Activated T-cell treated with anti-CD3 and anti-CD28 coated beads, Interleukin-2, amount 50 U/mL, for 24 hours (primary cell): ENCODE results near the gene MBNL1.

ENCODE experiments used
- DNase-seq: peaks from one replicate; pipeline ENCODE4 v3.0.0-alpha.2; 2020
- H3K27ac Mint-ChIP-seq: 2 replicates; pipeline ENCODE4 v1.8.0; 2020; ENCODE audit warnings: mild to moderate bottlenecking, mixed read lengths
- H3K27me3 Mint-ChIP-seq: 2 replicates; pipeline ENCODE4 v1.8.0; 2020; ENCODE audit warnings: mixed read lengths
- H3K36me3 Mint-ChIP-seq: 2 replicates; pipeline ENCODE4 v1.8.0; 2020; ENCODE audit warnings: low read depth, mixed read lengths
- H3K4me1 Mint-ChIP-seq: 2 replicates; pipeline ENCODE4 v1.8.0; 2020; ENCODE audit warnings: low read depth, mixed read lengths
- H3K4me3 Mint-ChIP-seq: 2 replicates; pipeline ENCODE4 v1.8.0; 2020; ENCODE audit warnings: mild to moderate bottlenecking, moderate library complexity, mixed read lengths
- H3K9me3 Mint-ChIP-seq: 2 replicates; pipeline ENCODE4 v1.8.0; 2020; ENCODE audit warnings: mixed read lengths

Gene MBNL1

DNA sequence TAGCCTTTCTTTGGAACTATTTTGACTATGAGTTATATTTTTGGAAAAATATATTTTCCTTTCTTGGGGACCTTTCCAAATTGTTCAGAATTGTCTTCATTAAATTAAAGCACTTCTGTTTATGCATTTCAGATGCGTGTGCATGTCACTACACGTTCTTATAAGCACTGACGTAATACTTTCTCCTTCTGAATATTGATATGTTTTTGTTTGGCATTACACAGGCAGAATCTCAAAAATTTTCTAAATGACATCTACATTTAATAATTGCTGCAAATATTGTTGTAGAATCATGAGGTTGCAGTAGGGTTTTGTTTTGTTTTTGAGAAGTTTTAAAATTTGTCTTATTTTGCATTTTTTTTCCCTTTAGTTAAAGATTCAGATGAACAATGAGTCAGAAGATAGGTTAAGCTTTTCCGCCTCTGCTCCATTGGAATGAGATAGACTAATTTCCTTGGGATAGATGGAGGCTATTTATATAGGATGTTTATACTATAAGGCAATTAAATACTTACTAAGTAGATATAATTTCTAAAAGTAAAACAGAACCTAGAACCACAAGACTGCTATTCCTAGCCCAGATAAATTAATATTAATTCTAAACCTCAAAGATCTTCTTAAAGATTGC lies 110.8 kb downstream of the MBNL1 start:
- Mint-ChIP-seq H3K4me1 (peaks cover 84% of the 10 kb centered on the region), H3K27ac (no peak overlapping the region)

DNA sequence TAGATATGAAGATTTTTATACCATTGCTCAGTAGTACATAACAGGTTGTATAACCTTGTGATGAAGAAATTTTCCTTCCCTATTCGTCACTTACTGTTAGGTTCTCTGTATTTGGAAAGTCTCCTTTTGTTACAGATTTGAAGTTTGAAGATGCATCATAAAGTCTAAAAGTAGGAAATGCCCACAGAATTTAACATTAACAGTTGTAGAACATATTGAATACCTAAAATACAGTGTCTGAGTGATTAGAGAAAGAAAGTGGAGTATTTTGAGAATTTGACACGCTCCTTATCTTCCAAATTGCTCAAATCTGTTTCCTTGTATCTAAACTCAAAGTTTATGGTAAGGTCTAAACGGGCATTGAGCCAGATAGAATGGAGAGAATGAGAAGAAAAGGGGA lies 111.3 kb downstream of the MBNL1 start:
- peaks cover 83% of the 10 kb centered on the region for H3K4me1 Mint-ChIP-seq
- peaks cover 52% of the 10 kb centered on the region for H3K36me3 Mint-ChIP-seq

More for the DNA sequence above, 110.8 kb downstream of the MBNL1 start:
- peaks cover 55% of the 10 kb centered on the region for H3K36me3 Mint-ChIP-seq
- no peaks in the 10 kb centered on the region for H3K27me3 Mint-ChIP-seq
- no peak overlapping the region for H3K4me3 Mint-ChIP-seq
- H3K9me3 Mint-ChIP-seq = peaks cover 3% of the 10 kb centered on the region
- DNase-seq = no peak

DNA sequence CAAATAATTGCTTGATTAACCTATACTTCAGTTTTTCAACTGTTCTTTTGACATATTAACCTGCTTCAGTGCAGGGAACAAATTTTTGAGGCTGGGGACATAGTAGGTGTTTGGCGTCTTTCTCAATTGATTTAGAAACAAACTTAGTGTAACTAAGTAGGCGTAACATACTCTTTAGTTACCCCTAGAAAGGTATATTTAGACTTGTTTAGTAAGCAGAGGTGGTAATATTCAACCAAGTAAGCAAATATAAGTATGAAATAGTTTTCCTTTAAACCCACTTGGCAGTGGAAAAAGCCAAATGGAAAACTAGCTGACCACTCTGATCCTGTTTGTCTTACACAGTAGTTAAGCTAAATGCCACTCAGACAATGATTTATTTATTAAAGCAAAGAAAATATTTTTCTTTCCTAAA lies 113.2 kb downstream of the MBNL1 start:
- DNase-seq = no peak
- peaks cover 86% of the 10 kb centered on the region for H3K4me1 Mint-ChIP-seq
- H3K27ac Mint-ChIP-seq = peak overlapping the region; percentile 80
- no peaks in the 10 kb centered on the region for H3K27me3 Mint-ChIP-seq
- peak overlapping the region; percentile 44 for H3K4me3 Mint-ChIP-seq
- peaks cover 3% of the 10 kb centered on the region for H3K9me3 Mint-ChIP-seq
- H3K36me3 Mint-ChIP-seq = peaks cover 52% of the 10 kb centered on the region

More for the DNA sequence above, 111.3 kb downstream of the MBNL1 start:
- Mint-ChIP-seq H3K27ac (peak overlapping the region; percentile 80), H3K4me3 (no peak overlapping the region), H3K27me3 (no peaks in the 10 kb centered on the region), H3K9me3 (peaks cover 3% of the 10 kb centered on the region)
- DNase-seq = no peak

DNA sequence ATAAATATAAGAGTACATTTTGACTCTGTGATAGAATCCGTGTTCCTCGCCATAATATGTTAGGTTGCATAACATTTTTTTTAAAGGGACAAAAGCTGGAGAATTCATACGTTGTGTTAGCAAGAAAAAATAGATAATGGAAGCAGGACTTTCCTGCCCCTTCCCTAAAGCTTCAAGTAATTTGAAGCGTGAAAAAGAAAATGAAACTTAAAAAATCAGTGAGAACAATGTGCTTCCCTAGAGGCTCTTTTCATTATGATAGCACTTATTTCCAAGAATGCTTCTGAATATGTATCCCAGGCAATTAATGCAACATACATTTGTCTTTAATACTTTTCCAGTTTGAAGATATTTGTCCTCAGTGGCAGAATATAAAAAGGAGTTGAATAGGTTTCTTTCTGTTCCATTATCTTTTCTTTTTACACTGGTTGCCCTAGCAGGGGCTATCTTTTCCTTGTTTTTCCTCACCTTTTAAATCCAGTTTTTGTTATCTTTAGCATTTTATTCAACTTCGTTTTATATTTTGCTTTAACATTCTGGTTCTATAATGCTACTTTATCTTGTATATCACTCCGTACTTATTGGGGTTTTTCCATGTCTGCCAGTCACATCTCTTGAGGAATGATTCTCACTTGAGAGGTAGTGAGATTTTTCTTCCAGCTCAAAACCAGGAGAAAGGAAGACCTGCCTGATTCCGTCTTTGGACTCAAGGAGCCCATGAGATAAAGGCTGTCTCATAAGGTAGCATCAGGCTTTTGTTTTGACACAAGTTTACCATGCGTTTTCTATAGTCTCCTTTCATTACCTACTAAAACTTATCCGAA lies 113.8 kb downstream of the MBNL1 start:
- no peak for DNase-seq
- no peaks in the 10 kb centered on the region for H3K27me3 Mint-ChIP-seq
- peak overlapping the region; percentile 90 for H3K27ac Mint-ChIP-seq
- peak overlapping the region; percentile 56 for H3K4me3 Mint-ChIP-seq
- H3K4me1 Mint-ChIP-seq = peaks cover 85% of the 10 kb centered on the region
- H3K9me3 Mint-ChIP-seq = peaks cover 3% of the 10 kb centered on the region
- H3K36me3 Mint-ChIP-seq = peaks cover 51% of the 10 kb centered on the region

DNA sequence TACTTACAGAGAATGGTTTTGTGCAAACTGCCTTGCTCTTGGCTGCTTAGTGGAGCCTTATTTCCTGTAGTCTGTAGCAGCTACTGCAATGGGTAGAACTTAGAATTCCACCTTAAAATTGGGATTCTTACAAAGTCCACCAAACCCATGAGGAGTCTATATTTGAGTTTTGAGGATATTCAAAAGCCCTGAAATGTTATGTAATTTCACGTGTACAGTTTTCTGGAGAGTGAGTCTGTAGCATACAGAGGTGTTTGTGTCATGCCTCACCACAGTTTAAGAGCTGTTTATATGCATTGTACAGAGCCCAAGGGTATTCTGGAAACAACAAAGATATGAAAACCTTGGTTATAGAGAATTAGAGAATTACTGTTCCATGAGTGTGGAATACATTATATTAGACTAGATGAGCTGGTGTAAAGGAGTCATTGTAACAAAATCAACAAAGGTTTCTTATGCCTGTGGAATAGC lies 114.4 kb downstream of the MBNL1 start:
- Mint-ChIP-seq H3K4me1 (peaks cover 86% of the 10 kb centered on the region), H3K4me3 (no peak overlapping the region), H3K27ac (peak overlapping the region; percentile 90), H3K9me3 (no peaks in the 10 kb centered on the region), H3K27me3 (no peaks in the 10 kb centered on the region), H3K36me3 (peaks cover 48% of the 10 kb centered on the region)
- DNase-seq = no peak

DNA sequence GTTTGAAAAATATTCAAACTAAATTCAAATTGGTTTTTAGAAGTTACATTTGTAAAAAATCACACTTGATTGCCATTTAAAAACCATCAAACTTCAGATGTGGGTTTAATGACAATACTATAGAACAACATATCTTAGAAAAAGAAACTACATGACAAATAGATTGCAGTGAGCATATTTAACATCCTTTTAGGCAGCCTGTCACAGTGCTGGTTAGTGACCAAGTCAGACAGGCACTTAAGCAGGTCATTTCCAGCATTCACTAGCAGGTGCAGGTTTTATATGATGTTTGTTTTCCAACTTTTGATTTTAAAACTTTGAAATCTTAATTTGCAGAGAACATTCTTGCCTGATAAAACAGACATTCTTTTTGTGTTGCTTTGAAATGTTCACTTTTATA lies 115.7 kb downstream of the MBNL1 start:
- Mint-ChIP-seq H3K27me3 (no peaks in the 10 kb centered on the region), H3K36me3 (peaks cover 50% of the 10 kb centered on the region), H3K4me3 (no peak overlapping the region), H3K9me3 (no peaks in the 10 kb centered on the region), H3K4me1 (peaks cover 88% of the 10 kb centered on the region), H3K27ac (peak overlapping the region; percentile 63)
- DNase-seq = no peak

DNA sequence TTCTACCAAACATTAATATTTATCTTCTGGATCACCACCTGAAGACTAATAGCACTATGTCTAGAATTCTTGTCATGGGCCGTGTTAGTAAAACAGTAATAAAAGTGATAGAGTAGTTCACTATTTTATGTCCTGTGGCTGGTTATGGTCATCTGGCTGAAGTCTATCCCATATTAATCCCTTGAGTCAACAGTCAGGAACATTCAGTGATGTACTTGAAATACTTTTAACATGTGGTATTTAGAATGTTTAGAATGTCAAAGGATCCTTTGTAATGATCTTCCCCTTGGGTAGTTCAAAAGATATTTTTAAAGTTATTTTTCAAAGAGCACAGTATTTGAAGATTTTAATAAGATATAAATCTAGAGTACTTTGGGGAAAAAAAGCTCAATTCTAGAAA lies 117.0 kb downstream of the MBNL1 start:
- Mint-ChIP-seq H3K4me1 (peaks cover 81% of the 10 kb centered on the region), H3K4me3 (no peak overlapping the region), H3K27ac (peak overlapping the region; percentile 60), H3K27me3 (no peaks in the 10 kb centered on the region), H3K36me3 (peaks cover 47% of the 10 kb centered on the region), H3K9me3 (no peaks in the 10 kb centered on the region)
- DNase-seq = no peak

DNA sequence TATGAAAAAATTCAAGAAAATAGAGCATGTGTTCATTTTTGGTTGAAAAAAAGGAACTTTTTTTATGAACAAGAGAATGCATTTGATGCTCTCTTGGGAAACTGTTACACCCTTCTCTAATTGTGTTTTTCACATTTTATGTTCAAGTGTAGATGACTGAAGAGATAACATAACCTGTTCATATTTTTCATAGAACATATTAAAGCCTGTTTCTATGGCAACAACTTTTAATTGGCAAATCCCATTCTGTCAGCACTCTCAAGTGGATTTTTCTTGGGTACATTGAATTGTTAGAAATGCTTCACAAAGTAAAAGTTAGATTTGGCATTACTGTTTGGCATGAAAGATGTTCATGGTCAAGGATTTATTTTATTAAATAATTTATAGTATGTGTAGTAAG lies 117.5 kb downstream of the MBNL1 start:
- H3K4me3 Mint-ChIP-seq = no peak overlapping the region
- DNase-seq = no peak
- peak overlapping the region; percentile 60 for H3K27ac Mint-ChIP-seq
- no peaks in the 10 kb centered on the region for H3K9me3 Mint-ChIP-seq
- H3K36me3 Mint-ChIP-seq = peaks cover 52% of the 10 kb centered on the region
- H3K4me1 Mint-ChIP-seq = peaks cover 82% of the 10 kb centered on the region
- H3K27me3 Mint-ChIP-seq = no peaks in the 10 kb centered on the region

DNA sequence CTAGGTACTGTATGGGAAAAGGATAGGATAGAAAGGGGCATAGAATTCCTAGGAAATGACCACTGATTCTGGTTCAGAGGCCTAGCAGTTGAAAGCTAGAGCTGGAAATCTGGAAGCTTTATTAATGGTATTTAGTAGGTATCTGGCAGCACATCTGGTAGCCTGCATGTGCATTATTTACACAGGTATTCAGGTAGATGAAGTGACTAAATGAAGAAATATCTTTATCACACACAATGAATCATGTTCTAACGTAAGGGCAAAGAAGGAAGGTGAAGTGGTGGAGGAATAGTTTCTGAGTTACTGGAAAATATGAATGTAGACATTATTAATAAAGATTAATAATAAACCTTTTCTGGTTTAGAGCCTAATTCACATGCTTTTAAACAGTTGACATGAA lies 119.9 kb downstream of the MBNL1 start:
- Mint-ChIP-seq H3K36me3 (peaks cover 64% of the 10 kb centered on the region), H3K9me3 (no peaks in the 10 kb centered on the region), H3K27me3 (no peaks in the 10 kb centered on the region), H3K4me3 (no peak overlapping the region), H3K4me1 (peaks cover 84% of the 10 kb centered on the region), H3K27ac (peak overlapping the region; percentile 71)
- DNase-seq = no peak

DNA sequence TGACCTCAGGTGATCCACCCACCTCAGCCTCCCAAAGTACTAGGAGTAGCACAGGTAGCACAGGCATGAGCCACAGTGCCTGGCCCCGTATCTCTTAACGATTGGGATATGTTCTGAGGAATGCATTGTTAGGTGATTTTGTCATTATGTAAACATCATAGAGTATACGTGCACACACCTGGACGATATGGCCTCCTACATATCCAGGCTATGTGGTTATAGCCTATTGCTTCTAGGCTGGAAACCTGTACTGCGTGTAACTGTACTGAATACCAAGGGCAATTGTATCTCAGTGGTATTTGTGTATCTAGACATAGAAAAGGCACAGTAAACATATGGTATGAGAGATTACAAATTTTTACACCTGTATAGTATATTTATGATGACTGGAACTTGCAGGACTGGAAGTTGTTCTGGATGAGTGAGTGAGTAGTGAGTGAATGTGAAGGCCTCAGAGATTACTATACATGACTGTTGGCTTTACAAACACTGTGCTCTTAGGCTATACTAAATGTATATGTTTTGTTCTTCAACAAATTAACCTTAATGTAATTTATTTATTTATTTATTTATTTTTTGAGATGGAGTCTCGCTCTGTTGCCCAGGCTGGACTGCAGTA lies 120.7 kb downstream of the MBNL1 start:
- Mint-ChIP-seq H3K4me1 (peaks cover 83% of the 10 kb centered on the region), H3K4me3 (no peak overlapping the region), H3K9me3 (no peaks in the 10 kb centered on the region), H3K27ac (peak overlapping the region; percentile 45), H3K27me3 (no peaks in the 10 kb centered on the region), H3K36me3 (peaks cover 69% of the 10 kb centered on the region)
- no peak for DNase-seq

DNA sequence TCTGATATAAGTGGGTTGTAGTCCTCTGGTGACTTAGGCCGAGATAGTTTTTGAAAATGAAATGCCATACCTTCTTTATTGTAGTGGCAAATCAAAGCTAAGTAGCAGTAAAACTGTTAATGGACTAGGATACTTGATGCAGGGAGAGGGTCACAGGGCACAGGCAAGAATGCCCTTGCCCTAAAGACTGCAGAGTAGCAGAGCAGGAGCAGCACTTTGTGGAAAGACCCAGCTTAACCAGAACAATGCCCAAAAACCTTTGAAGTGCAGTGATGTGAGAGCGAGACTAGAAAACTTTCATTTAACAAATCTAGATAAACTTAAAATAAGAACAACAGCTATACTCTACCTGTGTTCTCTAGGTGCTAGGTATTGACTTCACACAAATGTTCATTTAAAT lies 121.9 kb downstream of the MBNL1 start:
- Mint-ChIP-seq H3K36me3 (peaks cover 73% of the 10 kb centered on the region), H3K27me3 (no peaks in the 10 kb centered on the region), H3K4me3 (no peak overlapping the region), H3K9me3 (no peaks in the 10 kb centered on the region), H3K4me1 (peaks cover 81% of the 10 kb centered on the region), H3K27ac (peak overlapping the region; percentile 42)
- no peak for DNase-seq

DNA sequence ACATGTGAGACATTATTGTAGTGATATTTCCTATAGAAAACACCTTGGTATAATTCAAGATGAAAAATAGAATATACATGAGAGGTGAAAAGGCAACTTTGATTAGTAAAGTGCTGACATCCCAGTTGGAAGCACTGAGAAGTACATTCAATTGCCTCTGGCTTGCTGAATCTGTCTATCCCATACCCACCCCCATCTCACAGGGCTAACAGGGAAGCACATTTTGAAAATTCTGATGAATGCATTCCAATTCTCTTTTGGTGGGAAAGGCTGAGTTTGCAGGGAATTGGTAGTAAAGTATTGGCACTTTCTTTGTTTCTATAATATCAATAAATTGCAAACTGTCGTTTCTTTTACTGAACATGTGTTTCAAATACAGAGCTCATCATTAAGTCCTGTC lies 122.9 kb downstream of the MBNL1 start:
- H3K4me3 Mint-ChIP-seq = no peak overlapping the region
- H3K36me3 Mint-ChIP-seq = peaks cover 77% of the 10 kb centered on the region
- peak overlapping the region; percentile 77 for H3K27ac Mint-ChIP-seq
- peaks cover 78% of the 10 kb centered on the region for H3K4me1 Mint-ChIP-seq
- no peak for DNase-seq
- no peaks in the 10 kb centered on the region for H3K9me3 Mint-ChIP-seq
- no peaks in the 10 kb centered on the region for H3K27me3 Mint-ChIP-seq

DNA sequence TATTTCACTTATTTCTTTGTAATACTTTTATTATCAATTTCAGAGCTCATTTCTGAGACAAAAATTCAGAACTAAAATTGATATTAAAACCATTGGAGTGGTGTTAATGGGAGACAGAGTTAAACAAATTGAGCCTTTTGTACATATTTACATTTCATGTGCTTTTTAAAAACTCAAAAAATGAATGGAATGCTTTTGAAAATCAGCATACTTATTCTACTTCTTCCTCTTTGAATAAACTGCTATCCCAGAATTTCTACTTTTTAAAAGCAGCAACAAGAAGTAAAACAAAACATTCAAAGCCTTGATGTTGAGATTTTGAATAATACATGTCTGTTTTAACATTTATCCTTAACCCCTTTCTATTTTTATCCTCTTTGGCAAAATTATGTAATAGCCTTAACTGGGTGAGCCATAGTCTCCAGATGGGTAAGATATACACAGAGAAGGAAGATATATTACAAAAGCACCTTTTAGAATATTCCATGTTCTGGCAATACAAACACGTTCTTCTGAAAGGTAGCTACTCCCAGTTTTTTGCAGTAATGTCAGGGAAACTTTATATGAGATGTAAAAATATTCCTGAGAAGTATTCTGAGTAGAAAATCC lies 123.6 kb downstream of the MBNL1 start:
- Mint-ChIP-seq H3K27ac (no peak overlapping the region), H3K4me3 (no peak overlapping the region), H3K9me3 (no peaks in the 10 kb centered on the region), H3K36me3 (peaks cover 77% of the 10 kb centered on the region), H3K4me1 (peaks cover 77% of the 10 kb centered on the region), H3K27me3 (no peaks in the 10 kb centered on the region)
- DNase-seq = no peak

DNA sequence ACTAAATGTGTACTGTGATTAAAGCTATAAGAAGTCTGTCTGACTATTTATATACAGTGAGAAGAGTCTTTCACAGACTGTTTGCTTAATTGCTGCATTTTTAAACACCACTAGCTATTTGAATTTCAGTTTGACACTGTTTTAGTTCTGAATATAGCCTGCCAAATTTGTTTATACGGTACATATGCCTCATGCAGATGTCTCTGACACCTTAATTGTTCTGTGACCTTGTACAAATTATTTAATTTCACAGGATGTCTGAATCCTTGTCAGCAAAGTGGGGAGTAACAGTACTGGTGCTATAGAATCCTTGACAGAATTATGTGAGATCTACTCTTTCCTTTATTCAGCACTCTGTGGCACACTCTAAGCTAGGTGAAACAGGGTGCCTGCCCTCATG lies 125.5 kb downstream of the MBNL1 start:
- Mint-ChIP-seq H3K27ac (peak overlapping the region; percentile 72), H3K4me3 (no peak overlapping the region)

More for the DNA sequence above, 125.5 kb downstream of the MBNL1 start:
- Mint-ChIP-seq H3K27me3 (no peaks in the 10 kb centered on the region), H3K4me1 (peaks cover 76% of the 10 kb centered on the region), H3K9me3 (no peaks in the 10 kb centered on the region), H3K36me3 (peaks cover 71% of the 10 kb centered on the region)
- DNase-seq = no peak
